PC-9 (cell line): ENCODE data around the gene YIPF6.
"Not testable (repeated sequence)": the region's sequence is repeated elsewhere in the genome, so short reads cannot be mapped to it uniquely, and the experiment has no call there.

Experiments
- CTCF ChIP-seq: fragments of 200-600 bp; sonication (generic); conservative IDR thresholded peaks from 2 replicates; pipeline ENCODE4 v1.6.1; 2017; ENCODE audit warnings: mixed run types, antibody characterized with exemption, mild to moderate bottlenecking, moderate library complexity
- EZH2 ChIP-seq: fragments of 200-600 bp; sonication (generic); IDR thresholded peaks from 2 replicates; pipeline ENCODE4 v1.8.0; 2017; ENCODE audit warnings: antibody characterized with exemption, low read depth

DNA sequence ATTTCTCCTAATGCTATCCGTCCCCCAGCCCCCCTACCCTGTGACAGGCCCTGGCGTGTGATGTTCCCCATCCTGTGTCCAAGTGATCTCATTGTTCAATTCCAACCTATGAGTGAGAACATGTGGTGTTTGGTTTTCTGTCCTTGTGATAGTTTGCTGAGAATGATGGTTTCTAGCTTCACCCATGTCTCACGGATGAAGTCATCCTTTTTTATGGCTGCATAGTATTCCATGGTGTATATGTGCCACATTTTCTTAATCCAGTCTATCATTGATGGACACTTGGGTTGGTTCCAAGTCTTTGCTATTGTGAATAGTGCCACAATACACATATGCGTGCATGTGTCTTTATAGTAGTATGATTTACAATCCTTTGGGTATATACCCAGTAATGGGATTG is 61.1 kb downstream of the YIPF6 start:
- TF ChIP-seq CTCF, EZH2: not testable (repeated sequence)
